H1 (cell line): ENCODE results near the gene KATNIP. TPM values are rescaled to one million over a fixed set of nuclear protein-coding genes. Genes with fewer than 3 reads are reported as not detected.

Experiments
- CTCF ChIA-PET: fragments of 300-600 bp; sonication (Branson Sonifier 250); formaldehyde crosslinking; loops from one replicate; lab custom pipeline; 2021; ENCODE audit not compliant: partially characterized antibody; lab: Charles Lee
- POLR2A ChIA-PET: fragments of 300-600 bp; sonication (Branson Sonifier 250); formaldehyde crosslinking; loops from one replicate; lab custom pipeline; 2021; ENCODE audit warnings: inconsistent platforms; ENCODE audit not compliant: partially characterized antibody; lab: Charles Lee
- DNase-seq, 2 experiments: peaks; one replicate each; pipeline versions ENCODE4 v3.0.0 to v3.0.0-alpha.2; 2010 to 2022; ENCODE audit warnings: low spot score in 2 of 2, low read depth in 1 of 2, mixed read lengths in 1 of 2
- FAIRE-seq: peaks from 2 replicates; lab custom pipeline; 2011; peaks lifted over from hg19 to GRCh38; lab: Jason Lieb, UNC
- H2AFZ ChIP-seq: 2 replicates; pipeline ENCODE4 v1.8.1; 2012; ENCODE audit warnings: low read length, inconsistent platforms
- H2AK5ac ChIP-seq: 2 replicates; pipeline ENCODE4 v1.6.1; 2013; ENCODE audit warnings: low read depth, low read length
- H2BK120ac ChIP-seq: replicated peaks from 2 replicates; pipeline ENCODE3; 2013; ENCODE audit warnings: low read depth, low read length, inconsistent platforms
- H2BK12ac ChIP-seq: 2 replicates; pipeline ENCODE4 v1.6.1; 2013; ENCODE audit warnings: low read depth, low read length
- H2BK15ac ChIP-seq: 2 replicates; pipeline ENCODE4 v1.6.1; 2013; ENCODE audit warnings: low read length
- H2BK20ac ChIP-seq: 2 replicates; pipeline ENCODE4 v1.6.1; 2013; ENCODE audit warnings: low read length
- H2BK5ac ChIP-seq: 2 replicates; pipeline ENCODE4 v1.6.1; 2013; ENCODE audit warnings: low read depth, low read length
- H3K14ac ChIP-seq: 2 replicates; pipeline ENCODE4 v1.6.1; 2013; ENCODE audit warnings: inconsistent platforms; ENCODE audit not compliant: insufficient read length
- H3K18ac ChIP-seq: 2 replicates; pipeline ENCODE4 v1.6.1; 2013; ENCODE audit warnings: low read length; ENCODE audit errors: extremely low read depth
- H3K23ac ChIP-seq: 2 replicates; pipeline ENCODE4 v1.6.1; 2013; ENCODE audit warnings: inconsistent platforms; ENCODE audit not compliant: insufficient read length
- H3K23me2 ChIP-seq: 2 replicates; pipeline ENCODE4 v1.6.1; 2013; ENCODE audit warnings: low read depth, low read length
- H3K27ac ChIP-seq: 2 replicates; pipeline ENCODE4 v1.6.1; 2011; ENCODE audit warnings: low read depth, low read length, inconsistent platforms
- H3K27me3 ChIP-seq, 4 experiments: replicated peaks in 1 of 4; 1 replicate in 1 of 4; 2 replicates in 3 of 4; pipeline versions ENCODE4 v1.6.1 to v1.8.1; 2011 to 2013; ENCODE audit warnings: low read length in 3 of 4, mild to moderate bottlenecking in 3 of 4, inconsistent platforms in 2 of 4, mixed read lengths in 2 of 4, moderate library complexity in 1 of 4; ENCODE audit not compliant: control insufficient read depth in 3 of 4, insufficient read depth in 3 of 4; ENCODE audit errors: extremely low read depth in 1 of 4
- H3K36me3 ChIP-seq, 4 experiments: 2 replicates each; pipeline versions ENCODE4 v1.6.1 to v1.8.1; 2011 to 2013; ENCODE audit warnings: mild to moderate bottlenecking in 4 of 4, low read length in 3 of 4, moderate library complexity in 2 of 4, control low read depth in 1 of 4, inconsistent platforms in 1 of 4; ENCODE audit not compliant: insufficient read depth in 4 of 4, control insufficient read depth in 2 of 4
- H3K4ac ChIP-seq: replicated peaks from 2 replicates; pipeline ENCODE3; 2013; ENCODE audit warnings: low read length, low read depth, mixed read lengths, inconsistent platforms; ENCODE audit not compliant: insufficient read length
- H3K4me1 ChIP-seq, 4 experiments: replicated peaks in 1 of 4; 1 replicate in 1 of 4; 2 replicates in 3 of 4; pipeline versions ENCODE4 v1.6.1 to v1.8.1; 2011 to 2013; ENCODE audit warnings: low read length in 3 of 4, inconsistent platforms in 2 of 4, mixed read lengths in 1 of 4; ENCODE audit not compliant: insufficient read depth in 4 of 4, control insufficient read depth in 3 of 4
- H3K4me2 ChIP-seq, 2 experiments: 2 replicates each; pipeline versions ENCODE4 v1.6.1 to v1.8.1; 2011 to 2013; ENCODE audit warnings: low read depth in 2 of 2, low read length in 2 of 2, control low read depth in 1 of 2, inconsistent platforms in 1 of 2, mild to moderate bottlenecking in 1 of 2; ENCODE audit not compliant: insufficient read depth in 1 of 2
- H3K4me3 ChIP-seq, 4 experiments: fragments of 200-600, 300-600 bp in 1 of 4; sonication (generic), shearing (Covaris generic), sonication (Bioruptor Twin) in 1 of 4; 2 replicates each; pipeline versions ENCODE4 v1.5.1 to v1.8.1; 2011 to 2016; ENCODE audit warnings: low read length in 4 of 4, low read depth in 3 of 4, control low read depth in 2 of 4, inconsistent platforms in 2 of 4, mild to moderate bottlenecking in 2 of 4, mixed read lengths in 1 of 4, moderate library complexity in 1 of 4; ENCODE audit not compliant: insufficient read depth in 2 of 4; ENCODE audit errors: extremely low read depth in 1 of 4
- H3K56ac ChIP-seq: replicated peaks from 2 replicates; pipeline ENCODE3; 2013; ENCODE audit warnings: low read depth, mild to moderate bottlenecking, mixed read lengths, low read length, inconsistent platforms; ENCODE audit not compliant: insufficient read length
- H3K79me1 ChIP-seq: 2 replicates; pipeline ENCODE4 v1.6.1; 2013; ENCODE audit warnings: low read depth, low read length, control low read depth
- H3K79me2 ChIP-seq, 2 experiments: 2 replicates each; pipeline versions ENCODE4 v1.6.1 to v1.8.1; 2012 to 2013; ENCODE audit warnings: low read length in 2 of 2, mild to moderate bottlenecking in 2 of 2, inconsistent platforms in 1 of 2; ENCODE audit not compliant: insufficient read depth in 2 of 2, control insufficient read depth in 1 of 2
- H3K9ac ChIP-seq, 4 experiments: replicated peaks in 1 of 4; 1 replicate in 1 of 4; 2 replicates in 3 of 4; pipeline versions ENCODE4 v1.6.1 to v1.8.1; 2011 to 2013; ENCODE audit warnings: low read depth in 3 of 4, low read length in 3 of 4, control low read depth in 2 of 4, mild to moderate bottlenecking in 2 of 4, moderate library complexity in 2 of 4, inconsistent platforms in 1 of 4; ENCODE audit errors: extremely low read depth in 1 of 4
- H3K9me3 ChIP-seq, 2 experiments: 2 replicates each; pipeline versions ENCODE4 v1.6.1 to v1.8.1; 2012 to 2013; ENCODE audit warnings: mild to moderate bottlenecking in 2 of 2, moderate library complexity in 2 of 2, control low read depth in 1 of 2, inconsistent platforms in 1 of 2, low read depth in 1 of 2, low read length in 1 of 2, mixed read lengths in 1 of 2; ENCODE audit not compliant: insufficient read depth in 2 of 2
- H4K20me1 ChIP-seq, 2 experiments: replicated peaks in 1 of 2; 2 replicates each; pipeline versions ENCODE3 to v1.8.1; 2011 to 2013; ENCODE audit warnings: inconsistent platforms in 2 of 2, low read length in 2 of 2, mild to moderate bottlenecking in 1 of 2; ENCODE audit not compliant: insufficient read depth in 2 of 2, control insufficient read depth in 1 of 2
- H4K5ac ChIP-seq: 2 replicates; pipeline ENCODE4 v1.6.1; 2013; ENCODE audit warnings: low read length, low read depth, mixed read lengths, inconsistent platforms; ENCODE audit not compliant: insufficient read length
- H4K8ac ChIP-seq: 2 replicates; pipeline ENCODE4 v1.8.0; 2013; ENCODE audit warnings: mild to moderate bottlenecking, moderate library complexity, low read length, inconsistent platforms; ENCODE audit not compliant: insufficient read depth; ENCODE audit errors: extremely low read depth
- H4K91ac ChIP-seq: replicated peaks from 2 replicates; pipeline ENCODE3; 2013; ENCODE audit warnings: low read length, mixed read lengths, inconsistent platforms; ENCODE audit not compliant: insufficient read length
- BRCA1 ChIP-seq: IDR thresholded peaks from 2 replicates; pipeline ENCODE4 v1.6.1; 2012; ENCODE audit warnings: low read depth, low read length, improper control_type of control experiment
- CHD2 ChIP-seq: IDR thresholded peaks from 2 replicates; pipeline ENCODE4 v1.6.1; 2012; ENCODE audit warnings: low read length, improper control_type of control experiment
- FOSL1 ChIP-seq: IDR thresholded peaks from 2 replicates; pipeline ENCODE4 v1.6.1; 2011; ENCODE audit warnings: mild to moderate bottlenecking, low read depth, low read length, moderate library complexity; ENCODE audit not compliant: insufficient read depth
- HDAC2 ChIP-seq, 2 experiments: fragments of 300-600 bp in 1 of 2; sonication (generic) in 1 of 2; IDR thresholded peaks; 2 replicates each; pipeline ENCODE4 v1.6.1; 2011 to 2012; ENCODE audit warnings: low read depth in 2 of 2, low read length in 2 of 2, mild to moderate bottlenecking in 2 of 2, moderate library complexity in 2 of 2, borderline replicate concordance in 1 of 2, inconsistent platforms in 1 of 2
- JUN ChIP-seq: IDR thresholded peaks from 2 replicates; pipeline ENCODE4 v1.6.1; 2011; ENCODE audit warnings: low read depth, mild to moderate bottlenecking, improper control_type of control experiment, low read length
- MAFK ChIP-seq: IDR thresholded peaks from 2 replicates; pipeline ENCODE4 v1.6.1; 2012; ENCODE audit warnings: low read depth, mild to moderate bottlenecking, improper control_type of control experiment, low read length
- RAD21 ChIP-seq, 2 experiments: IDR thresholded peaks in 1 of 2; conservative IDR thresholded peaks in 1 of 2; 2 replicates each; pipeline ENCODE4 v1.6.1; 2011; ENCODE audit warnings: low read depth in 2 of 2, low read length in 2 of 2, improper control_type of control experiment in 1 of 2, inconsistent platforms in 1 of 2, mild to moderate bottlenecking in 1 of 2, moderate library complexity in 1 of 2
- RBBP5 ChIP-seq: IDR thresholded peaks from 2 replicates; pipeline ENCODE4 v1.7.1; 2012; ENCODE audit warnings: low read depth, mild to moderate bottlenecking, inconsistent platforms, low read length, moderate library complexity, borderline replicate concordance
- RFX5 ChIP-seq: IDR thresholded peaks from 2 replicates; pipeline ENCODE4 v1.6.1; 2011; ENCODE audit warnings: low read depth, low read length, improper control_type of control experiment, borderline replicate concordance
- SIRT6 ChIP-seq: IDR thresholded peaks from one replicate; pipeline ENCODE4 v1.7.1; 2012; ENCODE audit warnings: low read length, inconsistent platforms
- SP2 ChIP-seq: IDR thresholded peaks from 2 replicates; pipeline ENCODE4 v1.6.1; 2012; ENCODE audit warnings: mild to moderate bottlenecking, low read length, inconsistent platforms
- SRF ChIP-seq: IDR thresholded peaks from 2 replicates; pipeline ENCODE4 v1.6.1; 2011; ENCODE audit warnings: mild to moderate bottlenecking, low read depth, low read length, moderate library complexity
- TEAD4 ChIP-seq: IDR thresholded peaks from 2 replicates; pipeline ENCODE4 v1.6.1; 2012; ENCODE audit warnings: low read depth, low read length, inconsistent platforms, mixed read lengths
- WGBS, 2 experiments: shearing (Covaris generic) in 1 of 2; methylation state at CpG; one replicate each; pipeline versions ENCODE4 v1.1.6 to v1.1.7; 2013 to 2015; ENCODE audit warnings: low lambda C conversion rate in 2 of 2, mixed read lengths in 2 of 2, inconsistent platforms in 1 of 2, low coverage in 1 of 2, missing lambda C conversion rate in 1 of 2; ENCODE audit not compliant: insufficient replicate concordance in 2 of 2, insufficient coverage in 1 of 2, insufficient read length in 1 of 2; ENCODE audit errors: extremely low coverage in 1 of 2, missing lambda C conversion rate in 1 of 2; 5-methylcytosine and 5-hydroxymethylcytosine counted together
- polyA plus RNA-seq, 7 experiments: library from polyadenylated mRNA; depleted of rRNA in 3 of 7; stranded (reverse) in 5 of 7; unstranded in 2 of 7; fragments of >200 nt in 5 of 7; fragments of 200-250 nt in 2 of 7; gene quantifications; 1 replicate in 5 of 7; 2 replicates in 1 of 7; 4 replicates in 1 of 7; pipeline versions ENCODE4 v1.2.1 to v1.2.3, GENCODE V29; 2011 to 2013; ENCODE audit warnings: missing spikeins in 2 of 7, mixed read lengths in 2 of 7
- total RNA-seq: library from RNA; stranded (reverse); fragmentation: NEBNext Ultra II Directional; extraction: Animal tissue kit (Norgen Biotek cat#: 25700); gene quantifications from 2 replicates; pipeline ENCODE4 v1.2.1, GENCODE V29; 2021
- TF ChIP-seq, protein P1 (sequence below): IDR thresholded peaks from 2 replicates; pipeline ENCODE4 v1.6.1; 2011; ENCODE audit warnings: low read length, improper control_type of control experiment

KATNIP gene
- total and polyA plus RNA-seq, 2 of the 8 experiments (the other 6 are each of a cell fraction or from before 2014, with no cell fraction given), result 7.9 to 20.0 TPM

DNA sequence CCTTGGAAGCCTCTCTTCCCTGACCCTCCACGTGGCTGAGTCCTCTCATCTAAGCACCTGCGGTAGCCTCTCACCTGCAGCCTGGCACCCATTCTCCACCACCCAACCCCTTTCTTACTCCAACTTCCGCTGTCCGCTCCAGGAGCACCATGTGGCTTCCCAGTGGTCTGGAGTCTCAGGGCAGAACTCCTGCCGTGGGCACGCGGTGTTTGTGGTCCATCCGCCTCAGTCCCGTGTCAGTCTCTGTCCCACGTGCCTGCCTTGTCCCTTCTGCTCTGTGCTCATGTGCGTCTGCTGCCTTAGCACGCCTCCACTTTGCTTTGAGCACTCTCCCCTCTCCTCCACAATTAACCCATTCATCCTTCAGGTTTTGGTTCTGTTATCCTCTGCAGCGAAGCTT, 49.7 kb downstream of the KATNIP start:
- 88% methylated on average over 13 of the region's 13 CpGs; no CpG with 5 or more reads in 1 of the 2 experiments for WGBS, 2 experiments
- Histone ChIP-seq H3K18ac (peak overlapping the region; percentile 71), H2BK5ac (no peak overlapping the region; the same call in none of the 2 replicates), H3K79me2 (no peaks in the 10 kb centered on the region), H3K79me1 (no peaks in the 10 kb centered on the region), H3K14ac (no peak overlapping the region), H2BK120ac (no peak overlapping the region), H4K20me1 (no peaks in the 10 kb centered on the region), H3K4ac (no peak overlapping the region), H3K9ac (no peak overlapping the region; a peak in 1 of 7 replicates), H2BK12ac (peak overlapping the region; percentile 65; the same call in 1 of the 2 replicates), H3K23ac (no peak overlapping the region), H3K4me3 (no peak overlapping the region), H2BK20ac (no peak overlapping the region), H2AFZ (no peak overlapping the region), H4K91ac (peak overlapping the region; percentile 25), H4K8ac (no peak overlapping the region), H3K27me3 (no peaks in the 10 kb centered on the region), H4K5ac (no peak overlapping the region), H3K4me2 (no peak overlapping the region), H3K9me3 (no peaks in the 10 kb centered on the region), H3K4me1 (peaks cover 0 to 21% (median 8%) of the 10 kb centered on the region in 4 experiments; a peak in 6 of 7 replicates), H3K56ac (no peak overlapping the region), H2AK5ac (no peak overlapping the region), H3K27ac (no peak overlapping the region), H3K36me3 (no peaks in the 10 kb centered on the region), H3K23me2 (no peaks in the 10 kb centered on the region), H2BK15ac (no peak overlapping the region; the same call in 1 of the 2 replicates)
- POLR2A ChIA-PET, result no interaction called here
- CTCF ChIA-PET, result no interaction called here
- FAIRE-seq (no peak), DNase-seq (no peak)
- TF ChIP-seq RAD21 (IDR thresholded peaks at IDR 0.05 in 1 of 2, conservative IDR thresholded peaks at IDR 0.05 in 1 of 2; ENCODE audit: low read depth in 2 of 2, low read length in 2 of 2), result no peak
- TF ChIP-seq CHD2, result no peak
- no peak for TF ChIP-seq JUN
- TF ChIP-seq BRCA1, result no peak
- no peak for TF ChIP-seq SRF
- no peak for TF ChIP-seq SP2
- TF ChIP-seq SIRT6, result no peak
- no peak for TF ChIP-seq FOSL1
- TF ChIP-seq TEAD4, result no peak
- TF ChIP-seq, protein P1, sequence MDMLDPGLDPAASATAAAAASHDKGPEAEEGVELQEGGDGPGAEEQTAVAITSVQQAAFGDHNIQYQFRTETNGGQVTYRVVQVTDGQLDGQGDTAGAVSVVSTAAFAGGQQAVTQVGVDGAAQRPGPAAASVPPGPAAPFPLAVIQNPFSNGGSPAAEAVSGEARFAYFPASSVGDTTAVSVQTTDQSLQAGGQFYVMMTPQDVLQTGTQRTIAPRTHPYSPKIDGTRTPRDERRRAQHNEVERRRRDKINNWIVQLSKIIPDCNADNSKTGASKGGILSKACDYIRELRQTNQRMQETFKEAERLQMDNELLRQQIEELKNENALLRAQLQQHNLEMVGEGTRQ, result no peak
- no peak for TF ChIP-seq RFX5
- no peak for TF ChIP-seq HDAC2 (IDR thresholded peaks at IDR 0.05; ENCODE audit: borderline replicate concordance in 1 of 2, low read depth in 2 of 2, low read length in 2 of 2)
- no peak for TF ChIP-seq MAFK
- no peak for TF ChIP-seq RBBP5
